Ascending aorta (tissue), 2 donors: ENCODE results near the gene B3GAT2. TPM values are rescaled to one million over a fixed set of nuclear protein-coding genes. Genes with fewer than 3 reads are reported as not detected.

Experiments used
- DNase-seq, 2 donors: peaks; one replicate each; pipeline ENCODE4 v3.0.0-alpha.2; 2019; ENCODE audit warnings: low spot score in 2 of 2
- H3K27ac ChIP-seq, 2 donors: fragments of 200-600 bp; sonication (generic); one replicate each; pipeline ENCODE4 v1.5.1; 2016 to 2017; ENCODE audit warnings: mild to moderate bottlenecking in 1 of 2
- H3K27me3 ChIP-seq: fragments of 200-600 bp; sonication (generic); one replicate; pipeline ENCODE4 v1.5.1; 2017
- H3K36me3 ChIP-seq, 2 donors: fragments of 200-600 bp; sonication (generic); one replicate each; pipeline ENCODE4 v1.5.1; 2016
- H3K4me1 ChIP-seq, 2 donors: fragments of 200-600 bp; sonication (generic); one replicate each; pipeline ENCODE4 v1.5.1; 2016 to 2017; ENCODE audit warnings: mild to moderate bottlenecking in 1 of 2
- H3K4me3 ChIP-seq, 2 donors: fragments of 200-600 bp; sonication (generic); one replicate each; pipeline ENCODE4 v1.5.1; 2016 to 2017; ENCODE audit warnings: mild to moderate bottlenecking in 1 of 2
- H3K9me3 ChIP-seq, 2 donors: fragments of 200-600 bp; sonication (generic); one replicate each; pipeline ENCODE4 v1.5.1; 2016
- intact Hi-C: fragments of 100-400 bp; cut with DNase I; formaldehyde crosslinking; loops from one replicate; pipeline ENCODE4 v1.15.1; 2023
- total RNA-seq: library from RNA; depleted of rRNA; stranded (reverse); fragments of >200 nt; gene quantifications from one replicate; pipeline ENCODE4 v1.1.0, GENCODE V29; 2016
- TF ChIP-seq, protein P1 (sequence below), 3 experiments: fragments of 200-600 bp in 2 of 3; fragments of 450-650 bp in 1 of 3; sonication (generic) in 2 of 3; IDR thresholded peaks; one replicate each; pipeline ENCODE4 v1.5.1; 2016 to 2019; ENCODE audit warnings: antibody characterized with exemption in 3 of 3, mild to moderate bottlenecking in 1 of 3, moderate library complexity in 1 of 3

Gene B3GAT2, protein sequence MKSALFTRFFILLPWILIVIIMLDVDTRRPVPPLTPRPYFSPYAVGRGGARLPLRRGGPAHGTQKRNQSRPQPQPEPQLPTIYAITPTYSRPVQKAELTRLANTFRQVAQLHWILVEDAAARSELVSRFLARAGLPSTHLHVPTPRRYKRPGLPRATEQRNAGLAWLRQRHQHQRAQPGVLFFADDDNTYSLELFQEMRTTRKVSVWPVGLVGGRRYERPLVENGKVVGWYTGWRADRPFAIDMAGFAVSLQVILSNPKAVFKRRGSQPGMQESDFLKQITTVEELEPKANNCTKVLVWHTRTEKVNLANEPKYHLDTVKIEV
- not detected for total RNA-seq

DNA sequence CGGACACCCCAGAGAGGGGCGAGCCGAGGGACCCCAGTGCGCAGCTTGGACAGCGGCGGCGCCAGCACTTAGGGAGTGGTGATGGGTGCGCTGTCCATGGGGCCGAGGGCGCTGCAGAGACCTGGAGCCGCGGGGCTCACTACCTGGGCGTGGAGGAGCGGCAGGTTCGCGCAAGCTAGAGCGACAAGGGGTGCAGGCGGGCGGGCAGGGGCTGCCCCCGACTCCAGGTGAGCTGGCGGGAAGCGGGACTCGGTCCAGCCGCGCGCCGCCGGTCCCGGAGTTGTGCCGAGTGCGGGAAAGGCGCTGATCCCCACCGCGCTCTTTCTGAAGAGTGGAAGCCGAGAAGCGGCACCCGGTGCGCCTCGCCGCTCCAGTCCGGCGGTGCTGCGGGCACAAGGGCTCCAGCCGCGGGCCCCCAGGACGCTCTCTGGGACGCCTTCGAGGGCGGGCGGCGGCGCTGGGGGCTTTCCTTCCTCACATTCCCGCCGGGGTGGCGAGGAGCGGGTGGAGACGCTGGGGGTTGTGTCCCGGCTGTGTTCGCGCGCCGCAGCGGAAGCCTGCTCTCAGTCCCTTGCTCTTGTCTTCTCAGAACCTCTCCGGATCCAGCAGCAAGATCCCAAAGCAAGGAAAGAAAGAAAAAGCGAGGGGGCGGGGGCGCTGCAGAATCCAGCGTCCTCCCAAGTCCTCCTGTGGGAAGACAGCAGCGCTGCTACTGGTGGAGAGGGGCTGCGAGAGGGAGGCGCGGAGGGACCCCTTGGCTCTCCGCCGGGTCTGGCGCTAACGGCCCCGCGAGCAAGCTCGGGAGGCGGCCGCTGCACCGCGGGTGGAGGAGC lies at the start of gene B3GAT2:
Gene B3GAT2, minus strand, starts transcription at position 610 of the 833 bp plus-strand sequence. CDS start 631 bp downstream, outside the sequence.
- intact Hi-C loops: no loop called here
- TF ChIP-seq, protein P1, sequence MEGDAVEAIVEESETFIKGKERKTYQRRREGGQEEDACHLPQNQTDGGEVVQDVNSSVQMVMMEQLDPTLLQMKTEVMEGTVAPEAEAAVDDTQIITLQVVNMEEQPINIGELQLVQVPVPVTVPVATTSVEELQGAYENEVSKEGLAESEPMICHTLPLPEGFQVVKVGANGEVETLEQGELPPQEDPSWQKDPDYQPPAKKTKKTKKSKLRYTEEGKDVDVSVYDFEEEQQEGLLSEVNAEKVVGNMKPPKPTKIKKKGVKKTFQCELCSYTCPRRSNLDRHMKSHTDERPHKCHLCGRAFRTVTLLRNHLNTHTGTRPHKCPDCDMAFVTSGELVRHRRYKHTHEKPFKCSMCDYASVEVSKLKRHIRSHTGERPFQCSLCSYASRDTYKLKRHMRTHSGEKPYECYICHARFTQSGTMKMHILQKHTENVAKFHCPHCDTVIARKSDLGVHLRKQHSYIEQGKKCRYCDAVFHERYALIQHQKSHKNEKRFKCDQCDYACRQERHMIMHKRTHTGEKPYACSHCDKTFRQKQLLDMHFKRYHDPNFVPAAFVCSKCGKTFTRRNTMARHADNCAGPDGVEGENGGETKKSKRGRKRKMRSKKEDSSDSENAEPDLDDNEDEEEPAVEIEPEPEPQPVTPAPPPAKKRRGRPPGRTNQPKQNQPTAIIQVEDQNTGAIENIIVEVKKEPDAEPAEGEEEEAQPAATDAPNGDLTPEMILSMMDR (IDR thresholded peaks at IDR 0.05): peak in 1 of 3 experiments; percentile 4
- no peak for DNase-seq

DNA sequence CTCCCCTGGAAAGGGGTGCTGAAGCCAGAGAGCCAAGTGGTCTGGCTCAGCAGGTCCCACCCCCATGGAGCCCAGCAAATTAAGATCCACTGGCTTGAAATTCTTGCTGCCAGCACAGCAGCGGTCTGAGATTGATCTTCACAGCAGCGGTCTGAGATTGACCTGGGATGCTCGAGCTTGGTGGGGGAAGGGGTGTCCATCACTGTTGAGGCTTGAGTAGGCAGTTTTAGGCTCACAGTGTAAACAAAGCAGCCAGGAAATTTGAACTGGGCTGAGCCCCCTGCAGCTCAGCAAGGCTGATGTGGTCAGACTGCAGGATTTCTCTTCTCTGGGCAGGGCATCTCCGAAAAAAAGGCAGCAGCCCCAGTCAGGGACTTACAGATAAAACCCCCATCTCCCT lies 41.3 kb upstream of the B3GAT2 start:
- Histone ChIP-seq H3K36me3 (no peaks in the 10 kb centered on the region), H3K27ac (no peak overlapping the region), H3K4me3 (no peak overlapping the region), H3K9me3 (no peaks in the 10 kb centered on the region), H3K4me1 (no peaks in the 10 kb centered on the region), H3K27me3 (no peaks in the 10 kb centered on the region)
- intact Hi-C loops: no loop called here
- DNase-seq: no peak
- TF ChIP-seq, protein P1 (IDR thresholded peaks at IDR 0.05): no peak

More for the DNA sequence above, at the start of gene B3GAT2:
- Histone ChIP-seq H3K4me1 (peaks cover 0 to 13% of the 10 kb centered on the region in 2 donors), H3K27me3 (no peaks in the 10 kb centered on the region), H3K4me3 (peak within 1 kb of the TSS; percentile 70 to 71), H3K27ac (no peak within 1 kb of the TSS), H3K36me3 (no peaks in the 10 kb centered on the region), H3K9me3 (no peaks in the 10 kb centered on the region)

DNA sequence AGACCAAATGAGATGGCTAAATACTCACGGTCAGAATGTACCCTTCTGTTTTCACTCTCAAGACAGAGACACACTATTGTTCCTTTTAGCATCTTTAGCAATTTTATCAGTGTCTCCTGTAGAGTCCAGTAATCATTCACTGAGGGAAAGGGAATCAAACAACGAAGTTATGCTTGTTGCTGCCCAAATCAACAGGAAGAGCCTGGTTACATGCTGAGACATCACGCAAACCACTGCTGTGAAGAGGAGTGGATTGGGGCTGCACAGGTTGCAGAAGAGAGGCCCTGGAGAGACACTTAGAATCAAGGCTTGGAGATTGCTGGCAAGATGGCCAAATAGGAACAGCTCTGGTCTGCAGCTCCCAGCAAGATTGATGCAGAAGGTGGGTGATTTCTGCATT lies 40.5 kb upstream of the B3GAT2 start:
- H3K4me1 ChIP-seq: no peaks in the 10 kb centered on the region
- H3K27me3 ChIP-seq: no peaks in the 10 kb centered on the region
- no peak for DNase-seq
- H3K4me3 ChIP-seq: no peak overlapping the region
- intact Hi-C loops: no loop called here
- no peaks in the 10 kb centered on the region for H3K36me3 ChIP-seq
- no peaks in the 10 kb centered on the region for H3K9me3 ChIP-seq
- no peak overlapping the region for H3K27ac ChIP-seq
- TF ChIP-seq, protein P1 (IDR thresholded peaks at IDR 0.05): no peak

DNA sequence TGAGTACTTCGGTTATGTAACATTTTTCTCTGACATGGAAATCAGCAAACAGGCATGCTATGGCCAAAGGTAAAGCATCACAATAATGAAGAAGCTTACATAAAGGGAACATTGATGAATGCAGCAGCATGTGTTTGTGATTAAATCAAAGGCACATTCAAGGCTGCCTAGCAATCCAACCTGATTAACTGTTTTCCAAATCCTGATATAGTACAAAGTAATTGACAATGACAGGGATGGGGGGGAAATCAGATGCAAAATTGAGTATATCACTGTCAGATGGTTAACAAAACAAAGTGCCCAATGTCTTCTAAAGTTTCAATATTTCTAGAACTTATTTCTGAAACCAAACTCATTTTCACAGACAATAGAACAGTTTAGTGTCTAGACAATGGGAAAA lies 39.2 kb upstream of the B3GAT2 start:
- TF ChIP-seq, protein P1 (IDR thresholded peaks at IDR 0.05): no peak
- H3K27ac ChIP-seq: no peak overlapping the region
- intact Hi-C loops: no loop called here

DNA sequence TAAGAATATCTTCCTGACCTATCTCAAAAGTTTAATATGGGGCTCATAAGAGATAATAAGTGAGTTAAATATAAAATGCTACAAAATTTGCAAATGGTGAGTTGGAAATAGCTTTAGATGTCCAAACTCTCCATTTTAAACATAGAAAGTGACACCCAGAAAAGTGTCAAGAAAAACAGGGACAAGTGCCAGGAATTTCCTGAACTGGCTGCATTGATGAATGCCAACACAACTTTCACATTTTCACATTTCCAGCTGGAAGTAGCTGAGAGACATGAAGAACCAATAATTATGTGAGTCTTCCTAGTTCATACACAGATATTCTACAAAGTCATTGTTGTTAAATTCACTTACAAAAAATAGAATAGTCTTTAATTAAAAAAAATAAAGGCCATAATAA lies 38.6 kb upstream of the B3GAT2 start:
- no peak for DNase-seq
- H3K4me3 ChIP-seq: no peak overlapping the region
- TF ChIP-seq, protein P1 (IDR thresholded peaks at IDR 0.05): no peak

More for the DNA sequence above, 39.2 kb upstream of the B3GAT2 start:
- Histone ChIP-seq H3K4me1 (no peaks in the 10 kb centered on the region), H3K36me3 (no peaks in the 10 kb centered on the region), H3K9me3 (no peaks in the 10 kb centered on the region), H3K27me3 (no peaks in the 10 kb centered on the region), H3K4me3 (no peak overlapping the region)
- no peak for DNase-seq

More for the DNA sequence above, 38.6 kb upstream of the B3GAT2 start:
- Histone ChIP-seq H3K27ac (no peak overlapping the region), H3K9me3 (no peaks in the 10 kb centered on the region), H3K36me3 (no peaks in the 10 kb centered on the region), H3K27me3 (no peaks in the 10 kb centered on the region), H3K4me1 (no peaks in the 10 kb centered on the region)
- intact Hi-C loops: no loop called here
